Ishikawa (cell line): ENCODE data around the gene PTAFR.

Experiments
- FOXM1 ChIP-seq: IDR thresholded peaks from 2 replicates; pipeline ENCODE4 v1.6.1; 2012; ENCODE audit warnings: low read depth, borderline replicate concordance
- RAD21 ChIP-seq: IDR thresholded peaks from 2 replicates; pipeline ENCODE4 v1.6.1; 2012; ENCODE audit warnings: low read depth
- REST ChIP-seq: IDR thresholded peaks from 2 replicates; pipeline ENCODE4 v1.6.1; 2012; ENCODE audit warnings: low read depth, mild to moderate bottlenecking

GRCh38 chr1:28194326-28195035 lies 18.0 kb upstream of the PTAFR start:
- TF ChIP-seq RAD21 (no peak), REST (no peak), FOXM1 (no peak)
